Measurements from ENCODE around the gene KIF26B.

The KIF26B gene

DNA sequence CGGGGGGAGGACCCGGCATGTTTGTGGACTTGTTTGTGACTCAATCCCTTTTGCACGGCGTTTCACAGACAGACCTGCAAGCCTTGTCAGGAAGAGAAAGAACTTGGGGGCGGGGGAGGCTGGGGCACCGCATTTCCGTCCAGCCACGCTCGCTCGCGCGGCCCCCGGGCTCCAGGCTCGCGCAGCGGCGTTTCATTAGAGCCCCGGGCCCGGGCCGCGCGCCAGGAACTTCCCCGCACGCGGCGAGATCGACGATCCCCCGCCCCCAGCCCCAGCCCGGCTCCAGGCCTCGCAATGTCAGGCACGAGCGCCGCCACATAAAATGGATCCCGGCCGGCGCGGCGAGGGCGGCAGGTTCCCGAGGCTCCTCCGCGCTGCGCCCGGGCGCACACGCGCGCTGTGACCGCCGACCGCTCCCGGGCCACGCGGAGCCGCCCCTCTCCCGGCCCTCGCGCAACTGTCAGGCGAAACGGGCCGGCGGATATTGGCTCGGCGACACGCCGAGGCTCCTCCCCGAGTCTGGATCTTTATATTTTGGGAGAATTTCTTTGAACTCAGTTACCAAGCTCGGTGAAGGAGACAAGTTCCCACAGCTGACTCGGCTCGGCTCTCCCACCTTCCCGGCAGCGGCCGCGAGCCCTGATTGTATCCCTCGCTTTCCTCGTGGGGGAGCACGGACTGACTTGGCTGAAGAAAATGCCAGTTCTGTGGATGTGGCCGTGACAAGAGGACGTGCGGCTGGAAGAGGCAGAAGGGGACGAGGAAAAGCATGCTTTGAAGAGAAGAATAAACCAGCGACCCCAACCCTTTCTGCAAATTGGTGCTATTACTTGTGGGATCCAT, at the start of gene KIF26B:
TSS of gene KIF26B (plus strand) at position 557 of the 843 bp plus-strand sequence. CDS start 440 bp downstream, outside the sequence.
- H3K27ac ChIP-seq = peak within 1 kb of the TSS; percentile 38; the same call in 1 of the 2 replicates
- TF ChIP-seq, protein P1, sequence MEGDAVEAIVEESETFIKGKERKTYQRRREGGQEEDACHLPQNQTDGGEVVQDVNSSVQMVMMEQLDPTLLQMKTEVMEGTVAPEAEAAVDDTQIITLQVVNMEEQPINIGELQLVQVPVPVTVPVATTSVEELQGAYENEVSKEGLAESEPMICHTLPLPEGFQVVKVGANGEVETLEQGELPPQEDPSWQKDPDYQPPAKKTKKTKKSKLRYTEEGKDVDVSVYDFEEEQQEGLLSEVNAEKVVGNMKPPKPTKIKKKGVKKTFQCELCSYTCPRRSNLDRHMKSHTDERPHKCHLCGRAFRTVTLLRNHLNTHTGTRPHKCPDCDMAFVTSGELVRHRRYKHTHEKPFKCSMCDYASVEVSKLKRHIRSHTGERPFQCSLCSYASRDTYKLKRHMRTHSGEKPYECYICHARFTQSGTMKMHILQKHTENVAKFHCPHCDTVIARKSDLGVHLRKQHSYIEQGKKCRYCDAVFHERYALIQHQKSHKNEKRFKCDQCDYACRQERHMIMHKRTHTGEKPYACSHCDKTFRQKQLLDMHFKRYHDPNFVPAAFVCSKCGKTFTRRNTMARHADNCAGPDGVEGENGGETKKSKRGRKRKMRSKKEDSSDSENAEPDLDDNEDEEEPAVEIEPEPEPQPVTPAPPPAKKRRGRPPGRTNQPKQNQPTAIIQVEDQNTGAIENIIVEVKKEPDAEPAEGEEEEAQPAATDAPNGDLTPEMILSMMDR (conservative IDR thresholded peaks at IDR 0.05) = no peak

DNA sequence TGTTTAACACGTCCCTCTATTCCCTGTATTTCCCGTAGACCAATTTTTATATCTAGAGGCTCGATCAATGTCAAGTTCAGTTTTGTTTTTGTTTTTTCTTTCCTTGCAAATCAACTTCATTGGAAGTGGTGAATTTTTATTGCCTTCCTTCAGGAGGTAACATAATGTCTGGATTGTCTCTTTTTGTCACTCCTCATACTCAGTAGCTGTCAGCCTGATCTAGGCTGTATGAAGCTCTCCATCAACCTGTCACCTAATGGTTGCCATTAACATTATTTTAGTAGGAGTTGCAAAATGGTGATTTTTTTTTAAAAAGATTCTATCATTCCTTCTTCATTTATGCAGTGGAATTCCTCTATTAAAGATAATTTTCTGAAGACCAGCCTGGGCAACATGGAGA, 49.7 kb upstream of the KIF26B start:
- TF ChIP-seq, protein P1 (conservative IDR thresholded peaks at IDR 0.05) = no peak
- no peak overlapping the region for H3K27ac ChIP-seq

DNA sequence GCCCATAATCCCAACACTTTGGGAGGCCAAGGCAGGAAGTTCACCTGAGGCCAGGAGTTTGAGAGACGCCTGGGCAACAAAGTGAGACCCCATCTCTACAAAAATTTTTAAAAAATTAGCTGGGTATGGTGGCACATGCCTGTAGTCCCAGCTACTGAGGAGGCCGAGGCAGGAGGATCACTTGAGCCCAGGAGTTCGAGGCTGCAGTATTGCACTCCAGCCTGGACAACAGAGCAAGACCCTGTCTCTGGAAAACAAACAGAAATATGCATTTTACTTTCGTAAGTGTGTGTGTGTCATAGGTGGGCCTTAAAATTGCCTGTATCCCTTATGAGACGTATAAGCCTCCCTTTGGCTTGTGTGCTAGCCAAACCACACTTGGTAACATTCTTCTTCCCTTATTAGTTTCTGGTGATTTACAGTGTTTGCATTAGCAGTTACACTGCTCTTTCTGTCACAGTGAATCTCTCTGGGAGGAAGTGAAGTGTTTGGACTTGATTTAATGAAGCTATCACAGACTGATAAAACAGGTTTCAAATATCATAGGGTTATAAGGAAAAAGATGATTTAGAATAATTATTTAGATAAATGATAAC, 48.9 kb upstream of the KIF26B start:
- TF ChIP-seq, protein P1 (conservative IDR thresholded peaks at IDR 0.05) = no peak
- peak overlapping the region; percentile 47 for H3K27ac ChIP-seq

DNA sequence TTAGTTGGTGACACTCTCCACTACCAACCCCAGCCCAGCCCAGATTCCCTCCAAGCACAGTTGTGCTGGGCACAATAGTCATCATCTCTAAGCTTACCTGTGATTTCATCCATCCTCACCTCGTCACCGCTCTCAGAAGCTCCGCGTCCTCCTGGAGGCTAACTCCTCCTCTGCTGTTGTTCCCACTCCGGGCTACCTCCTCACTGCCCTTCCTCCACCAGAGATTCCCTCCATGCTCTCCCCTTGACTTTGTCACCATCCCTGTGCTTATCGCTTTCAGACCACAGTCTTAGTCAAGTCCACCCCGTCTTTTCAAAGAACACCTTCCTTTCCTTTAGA, 47.0 kb upstream of the KIF26B start:
- TF ChIP-seq, protein P1 (conservative IDR thresholded peaks at IDR 0.05) = no peak
- H3K27ac ChIP-seq = no peak overlapping the region

DNA sequence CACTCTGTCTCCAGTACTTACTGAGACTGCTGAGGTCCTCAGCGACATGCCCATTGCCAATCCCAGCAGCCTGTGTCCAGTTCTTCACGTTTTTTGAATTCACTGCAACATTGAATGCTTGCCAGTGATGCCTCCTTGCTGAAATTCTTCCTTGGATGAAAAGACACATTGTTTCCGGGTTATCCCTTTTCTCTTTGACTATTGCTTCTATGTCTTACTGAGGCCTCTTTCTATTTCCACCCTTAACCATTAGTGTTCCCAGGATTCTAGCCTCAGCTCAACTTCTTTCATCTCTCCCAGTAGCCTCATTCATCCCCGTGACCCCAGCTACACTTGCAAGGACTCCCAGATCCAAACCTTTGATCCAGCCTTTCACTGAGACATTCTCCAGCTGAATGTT, 46.5 kb upstream of the KIF26B start:
- TF ChIP-seq, protein P1 (conservative IDR thresholded peaks at IDR 0.05) = no peak
- H3K27ac ChIP-seq = peak overlapping the region; percentile 73

DNA sequence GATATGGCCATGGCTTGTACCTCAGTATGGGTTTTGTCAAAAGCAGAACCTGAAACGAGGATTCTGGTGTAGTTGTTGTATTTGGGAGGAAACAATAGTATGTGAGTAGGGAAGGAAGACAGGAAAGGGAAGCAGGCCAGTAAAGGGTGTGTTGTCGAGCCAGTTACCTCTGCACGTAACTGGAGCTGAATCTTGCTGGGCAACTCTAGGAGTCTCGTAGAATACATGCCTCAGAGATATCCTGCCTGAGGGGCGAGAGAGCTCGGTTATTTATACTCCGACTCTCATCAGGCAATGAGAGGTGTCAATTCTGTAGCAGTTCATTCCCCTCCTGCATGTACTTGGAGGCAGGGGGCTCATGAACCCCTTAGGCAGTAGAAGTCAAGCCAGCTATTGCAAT, 45.9 kb upstream of the KIF26B start:
- TF ChIP-seq, protein P1 (conservative IDR thresholded peaks at IDR 0.05) = no peak
- peak overlapping the region; percentile 73 for H3K27ac ChIP-seq

DNA sequence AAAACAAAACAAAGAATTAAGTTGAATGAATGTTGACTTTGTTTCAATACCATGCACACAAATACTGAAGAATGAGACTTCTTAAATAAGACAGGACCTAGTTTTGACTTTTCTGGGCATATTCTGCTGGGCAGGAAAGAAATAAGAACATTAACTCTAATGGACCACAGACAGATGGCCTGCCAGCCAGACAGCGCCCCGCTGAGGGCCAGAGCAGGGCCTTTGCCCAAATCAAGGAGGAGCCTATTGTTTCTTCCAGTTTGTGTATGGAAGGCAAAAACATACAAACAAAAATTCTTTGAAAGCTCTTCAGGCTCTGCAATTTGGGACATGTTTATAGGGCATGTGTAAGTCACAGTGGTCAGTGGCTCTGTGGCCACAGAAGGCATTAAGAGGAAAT, 44.4 kb upstream of the KIF26B start:
- H3K27ac ChIP-seq = peak overlapping the region; percentile 73
- TF ChIP-seq, protein P1 (conservative IDR thresholded peaks at IDR 0.05) = no peak

Measured in VCaP (cell line).